Measurements from ENCODE around the gene PPL.
"Not testable (repeated sequence)": the region's sequence is repeated elsewhere in the genome, so short reads cannot be mapped to it uniquely, and the experiment has no call there.

Gene PPL

DNA sequence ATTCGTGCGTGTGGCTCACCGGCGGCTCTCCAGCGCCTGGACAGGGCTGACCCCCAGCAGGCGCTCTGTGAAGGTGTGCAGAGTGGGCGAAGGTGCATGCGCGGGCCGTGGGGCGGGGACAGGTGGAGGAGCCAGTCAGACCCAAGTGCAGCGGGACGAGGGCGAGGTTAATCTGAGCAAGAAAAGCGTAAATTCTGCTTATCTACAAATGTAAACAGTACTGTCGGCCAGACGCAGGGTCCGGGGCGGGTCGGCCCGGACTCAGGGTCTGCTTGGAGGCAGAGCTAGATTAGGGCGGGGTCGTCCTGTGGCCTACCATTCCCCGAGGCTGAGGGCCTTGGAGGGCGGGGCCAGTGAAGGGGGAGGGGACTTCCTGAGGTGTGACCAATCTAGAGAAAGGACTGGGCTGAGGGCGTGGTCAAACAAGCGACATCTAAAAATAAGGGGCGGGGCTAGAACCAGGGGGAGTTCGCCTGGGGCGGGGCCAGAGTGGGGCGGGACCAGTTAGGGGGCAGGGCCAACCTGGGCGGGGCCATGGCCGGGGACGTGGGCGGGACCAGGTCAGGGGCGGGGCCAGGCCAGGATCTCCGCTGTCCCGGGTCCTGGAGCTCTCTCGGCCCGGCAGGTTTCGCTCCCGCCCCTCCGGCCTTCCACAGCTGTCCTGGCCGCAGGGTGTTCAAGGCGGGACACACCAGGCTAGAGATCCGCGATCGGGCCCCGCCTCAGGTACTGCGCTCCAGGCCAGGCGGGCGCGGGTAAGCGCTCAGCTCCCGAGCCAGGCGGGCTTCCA, 21.0 kb upstream of the PPL start, which contains the start of gene SEC14L5:
Gene SEC14L5, plus strand, starts transcription at position 611 of the 790 bp plus-strand sequence. CDS start 994 bp downstream, outside the sequence.
- peak; percentile 89 for DNase-seq (ENCODE audit: low spot score)

- no peak for DNase-seq (ENCODE audit: low spot score)
These were observed 20.4 kb upstream of the PPL start for GRCh38 chr16:4957420-4957719.

- no peak for DNase-seq (ENCODE audit: low spot score)
These were observed 17.8 kb upstream of the PPL start for GRCh38 chr16:4954714-4955113.

DNA sequence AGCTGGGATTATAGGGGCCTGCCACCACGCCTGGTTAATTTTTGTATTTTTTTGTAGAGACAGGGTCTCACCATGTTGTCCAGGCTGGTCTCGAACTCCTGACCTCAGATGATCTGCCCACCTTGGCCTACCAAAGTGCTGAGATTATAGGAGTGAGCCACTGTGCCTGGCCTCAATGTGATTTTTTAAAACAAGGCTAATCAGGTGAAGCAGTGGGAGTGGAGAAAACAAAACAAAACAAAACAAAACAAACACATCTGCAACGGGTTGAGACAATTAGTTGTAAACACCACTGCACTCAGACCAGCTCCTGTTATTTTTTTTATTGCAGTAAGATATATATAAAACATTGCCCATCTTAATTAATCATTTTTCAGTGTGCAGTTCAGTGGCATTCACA, 14.6 kb upstream of the PPL start:
- DNase-seq (ENCODE audit: low spot score): not testable (repeated sequence)

- DNase-seq (ENCODE audit: low spot score): no peak
These were observed 13.0 kb upstream of the PPL start for GRCh38 chr16:4949986-4950385.

DNA sequence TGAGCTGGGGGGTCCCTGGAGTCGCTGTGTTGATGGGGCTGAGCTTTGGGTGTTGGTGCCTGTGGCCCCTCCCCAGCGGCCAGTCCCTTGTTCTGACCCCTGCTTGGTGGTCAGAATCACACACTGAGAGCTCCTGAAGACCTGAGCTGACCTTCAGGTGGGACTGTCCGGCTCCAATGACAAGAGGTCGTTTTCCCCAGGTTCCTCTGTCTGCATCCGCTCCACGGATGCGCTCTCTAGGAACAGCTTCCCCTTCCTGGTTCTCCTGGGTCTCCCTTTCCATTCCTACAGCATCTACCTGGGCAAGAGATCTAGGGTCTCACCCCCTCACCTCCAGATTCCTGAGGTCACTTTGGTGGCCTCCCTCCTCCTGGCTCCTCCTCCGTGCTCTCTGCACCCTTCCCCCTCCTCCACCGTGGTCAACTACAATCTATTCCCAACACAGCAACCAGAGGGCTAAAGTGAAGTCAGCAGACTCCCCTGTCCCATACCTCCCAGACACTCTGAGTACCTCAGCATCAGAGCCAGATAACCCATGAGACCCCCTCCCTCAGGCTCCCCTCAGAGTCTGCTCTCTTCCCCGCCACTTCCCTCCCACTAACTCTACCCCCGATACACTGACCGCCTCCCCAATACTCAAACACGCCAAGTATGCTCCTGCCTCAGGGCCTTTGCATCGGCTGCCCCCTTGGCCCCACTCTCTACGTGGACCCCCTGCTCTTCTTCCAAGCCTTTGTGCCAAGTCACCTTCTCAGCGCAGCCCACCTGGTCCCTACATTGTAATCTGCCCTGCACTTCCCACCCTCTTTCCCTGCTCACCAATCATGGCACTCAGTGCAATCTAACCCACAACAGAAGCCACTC, 12.2 kb upstream of the PPL start:
- no peak for DNase-seq (ENCODE audit: low spot score)

DNA sequence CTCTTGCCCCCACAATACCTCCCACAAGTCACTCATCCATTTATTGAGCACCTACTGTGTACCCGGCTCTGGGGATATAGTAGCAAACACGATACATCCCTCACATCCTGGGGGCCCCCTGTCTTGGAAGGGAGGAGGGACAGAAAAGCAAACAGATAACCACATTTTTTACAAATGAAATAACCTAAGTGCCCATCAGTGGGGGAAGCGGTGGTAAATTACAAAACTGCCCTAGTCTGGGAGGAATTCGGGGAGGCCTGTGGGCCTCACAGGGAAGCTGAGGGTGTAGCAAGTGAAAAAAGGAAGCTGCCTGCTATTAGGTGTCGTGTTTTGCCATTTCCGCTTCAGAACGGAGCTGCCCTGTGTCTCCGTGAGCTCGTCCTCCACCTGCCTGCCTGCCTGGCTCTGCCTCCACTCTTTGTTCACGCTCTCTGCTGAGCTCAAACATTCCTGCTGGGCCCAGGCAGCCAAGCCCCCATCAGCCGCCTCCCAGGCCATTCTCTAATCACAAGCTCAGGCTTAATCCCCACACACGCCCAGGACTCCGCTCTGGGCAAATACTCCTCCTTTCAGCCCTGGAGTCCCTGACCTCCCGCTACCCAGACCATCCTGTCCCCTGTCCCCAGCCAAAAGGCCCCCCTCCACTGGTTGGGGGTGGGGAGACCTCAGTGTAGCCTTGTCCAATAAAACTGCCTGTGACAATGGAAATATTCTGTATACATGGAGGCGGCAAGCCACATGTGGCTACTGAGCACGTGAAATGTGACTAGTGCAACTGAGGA, 11.0 kb upstream of the PPL start:
- DNase-seq (ENCODE audit: low spot score): no peak

DNA sequence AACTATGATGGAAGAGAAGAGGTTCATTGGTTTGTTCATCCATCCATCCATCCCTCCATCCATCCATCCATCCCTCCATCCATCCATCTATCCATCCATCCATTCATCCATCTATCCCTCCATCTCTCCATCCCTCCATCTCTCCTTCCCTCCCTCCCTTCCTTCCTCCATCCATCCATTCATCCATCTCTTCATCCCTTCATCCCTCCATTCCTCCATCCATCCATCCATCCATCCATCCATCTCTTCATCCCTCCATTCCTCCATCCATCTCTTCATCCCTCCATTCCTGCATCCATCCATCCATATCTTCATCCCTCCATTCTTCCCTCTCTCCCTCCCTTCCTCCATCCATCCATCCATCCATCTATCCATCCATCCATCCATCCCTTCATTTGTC, 10.0 kb upstream of the PPL start:
- no peak for DNase-seq (ENCODE audit: low spot score)

GRCh38 chr16:4945560-4946502, 8.9 kb upstream of the PPL start:
- DNase-seq (ENCODE audit: low spot score): no peak

DNA sequence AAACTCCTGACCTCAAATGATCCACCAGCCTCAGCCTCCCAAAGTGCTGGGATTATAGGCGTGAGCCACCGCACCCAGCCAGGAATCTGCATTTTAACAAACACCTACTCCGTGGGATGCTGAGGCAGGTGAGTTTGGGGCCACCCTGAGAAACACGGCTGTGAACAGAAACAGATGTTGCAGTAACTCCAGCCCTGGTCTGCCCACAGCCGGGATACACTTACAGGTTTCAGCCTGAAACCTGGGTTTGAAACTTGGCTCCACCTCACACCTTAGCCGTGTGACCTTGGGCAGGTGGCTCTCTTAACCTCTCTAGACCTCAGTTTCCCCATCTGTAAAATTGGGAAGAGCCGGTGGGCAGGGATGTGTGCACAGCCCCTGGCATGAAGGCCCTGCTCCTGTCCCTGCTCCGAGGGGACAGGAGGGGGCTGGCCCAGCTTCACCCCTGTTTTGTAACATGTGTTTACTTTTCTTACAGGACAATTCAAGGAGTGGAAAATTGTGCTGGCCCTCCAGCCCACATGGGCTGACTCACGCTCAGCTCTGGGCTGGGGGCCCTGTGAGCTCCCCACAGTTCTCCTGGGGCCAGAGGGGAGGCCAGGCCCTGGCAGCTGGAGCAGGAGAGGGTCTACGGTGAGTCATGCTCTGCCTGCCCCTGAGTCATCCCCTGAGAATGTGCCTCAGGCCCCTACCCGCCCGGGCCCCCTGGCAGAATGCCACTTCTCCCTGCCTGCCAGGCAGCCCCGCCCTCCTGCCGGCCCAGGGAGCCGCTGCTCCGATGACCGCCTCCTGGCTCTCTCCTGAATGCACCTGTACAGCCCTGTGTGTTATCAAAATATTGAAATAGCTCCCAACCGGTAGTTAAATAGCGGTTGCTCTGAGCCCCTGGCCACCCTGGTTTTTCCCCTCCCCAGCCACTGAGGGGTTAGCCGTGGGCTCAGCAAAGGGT, 7.7 kb upstream of the PPL start:
- DNase-seq (ENCODE audit: low spot score): no peak

- no peak for DNase-seq (ENCODE audit: low spot score)
These were observed 5.5 kb upstream of the PPL start for GRCh38 chr16:4942481-4942880.

GRCh38 chr16:4940719-4941118, 3.8 kb upstream of the PPL start:
- DNase-seq (ENCODE audit: low spot score): no peak

DNA sequence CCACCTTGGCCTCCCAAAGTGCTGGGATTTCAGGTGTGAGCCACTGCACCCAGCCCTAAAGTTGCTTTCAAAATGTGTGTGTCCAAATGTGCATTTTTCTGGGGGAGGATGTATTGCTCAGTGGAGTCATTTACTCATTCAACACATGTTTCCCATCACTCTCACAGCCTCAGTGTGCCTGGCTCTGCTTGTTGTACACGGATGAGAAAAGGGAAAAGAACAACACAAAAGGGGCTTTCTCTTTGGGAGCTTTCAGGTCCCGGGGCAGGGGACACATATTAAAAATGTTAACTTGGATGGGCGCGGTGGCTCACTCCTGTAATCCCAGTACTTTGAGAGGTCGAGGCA, 1.7 kb upstream of the PPL start:
- no peak for DNase-seq (ENCODE audit: low spot score)

GRCh38 chr16:4937782-4938682, 1.1 kb upstream of the PPL start:
- DNase-seq (ENCODE audit: low spot score): no peak

DNA sequence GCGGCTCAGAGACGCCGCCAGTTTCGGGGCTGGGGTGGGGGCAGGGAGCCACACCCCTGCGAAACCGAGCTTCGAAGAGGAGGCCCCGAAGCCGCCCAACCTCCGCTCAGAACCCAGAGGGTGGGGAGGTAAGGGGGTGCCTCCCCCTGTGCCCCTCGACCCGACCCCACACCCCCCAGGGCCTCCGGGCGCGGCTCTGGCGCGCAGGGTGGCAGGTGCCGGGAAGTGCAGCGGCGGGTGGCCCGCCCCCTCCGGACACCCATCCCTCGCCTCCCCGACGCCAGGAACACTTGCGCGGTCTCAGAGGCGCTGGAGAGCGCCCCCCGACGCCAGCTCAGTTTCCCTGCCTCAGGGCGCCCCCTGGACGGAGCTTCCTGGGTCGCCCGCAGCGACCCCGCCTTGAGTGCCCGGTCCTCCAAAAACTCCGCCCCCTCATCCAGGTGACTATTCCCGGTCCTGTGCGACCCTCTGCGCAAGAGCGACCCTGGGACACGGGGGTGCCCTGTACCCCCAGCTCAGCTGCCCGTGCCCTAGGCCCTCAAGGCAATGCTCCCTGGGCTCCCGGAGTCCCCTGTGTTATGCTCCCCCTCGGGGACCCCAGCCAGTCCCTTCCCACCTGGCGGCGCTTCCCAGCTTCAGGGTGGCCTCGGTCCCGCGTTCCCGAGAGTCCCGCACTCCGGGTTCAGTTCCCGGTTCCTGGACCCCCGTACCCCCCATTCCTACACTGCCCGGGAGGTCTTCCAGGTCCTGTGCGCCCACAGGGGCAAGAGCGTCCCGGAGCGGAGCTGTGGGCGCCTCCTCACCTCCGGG, 562 bp downstream of the PPL start:
- DNase-seq (ENCODE audit: low spot score): no peak

GRCh38 chr16:4935241-4935855, 1.6 kb downstream of the PPL start:
- no peak for DNase-seq (ENCODE audit: low spot score)

DNA sequence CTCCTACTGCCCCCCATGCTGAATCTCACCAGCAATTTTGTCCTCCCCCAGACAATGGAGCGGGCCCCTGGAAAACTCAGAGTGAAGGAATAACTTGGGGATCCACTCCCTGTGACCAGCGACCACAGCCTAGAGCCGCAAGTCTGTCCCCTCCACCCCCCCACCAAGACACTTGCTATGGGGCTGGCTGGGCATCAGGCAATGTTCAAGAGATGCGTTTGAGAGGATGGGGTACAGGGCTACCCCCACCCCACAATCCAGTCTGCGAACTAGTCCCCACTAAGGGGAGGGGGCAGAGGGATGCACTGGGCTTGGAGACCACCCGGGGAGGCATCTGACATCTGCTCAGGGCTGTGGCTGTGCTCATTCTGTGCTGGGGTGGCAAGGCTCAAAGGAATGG, 2.4 kb downstream of the PPL start:
- DNase-seq (ENCODE audit: low spot score): no peak

GRCh38 chr16:4933871-4934395, 3.0 kb downstream of the PPL start:
- DNase-seq (ENCODE audit: low spot score): no peak
